ENCODE measurements around the gene BEST1. TPM values are rescaled to one million over a fixed set of nuclear protein-coding genes. Genes with fewer than 3 reads are reported as not detected.
"Not testable (repeated sequence)": the region's sequence is repeated elsewhere in the genome, so short reads cannot be mapped to it uniquely, and the experiment has no call there.

Gene BEST1
- total RNA-seq, 4 donors from 2014 or later = 0.67 to 3.3 (median 1.9) TPM

GRCh38 chr11:61963282-61964057, 13.3 kb downstream of the BEST1 start:
- no peak overlapping the region for H3K4me3 ChIP-seq (replicated peaks in 1 of 3)
- intact Hi-C loops (cut with DNase I) = no loop called here
- TF ChIP-seq POLR2A (IDR thresholded peaks at IDR 0.05) (no peak), CTCF (IDR thresholded peaks at IDR 0.05) (no peak)
- no peaks in the 10 kb centered on the region for H3K9me3 ChIP-seq
- peak overlapping the region; percentile 25 to 93 (median 26) for H3K27ac ChIP-seq
- H3K36me3 ChIP-seq = peaks cover 23 to 25% of the 10 kb centered on the region in 2 donors
- 62 to 71% methylated on average over 10 of the region's 10 CpGs for WGBS, 2 donors
- peaks cover 21 to 34% of the 10 kb centered on the region in 2 donors for H3K4me1 ChIP-seq
- no peak for DNase-seq
- H3K27me3 ChIP-seq = no peaks in the 10 kb centered on the region

- TF ChIP-seq CTCF (IDR thresholded peaks at IDR 0.05) (no peak), POLR2A (IDR thresholded peaks at IDR 0.05) (no peak)
- no peaks in the 10 kb centered on the region for H3K27me3 ChIP-seq
- H3K9me3 ChIP-seq = no peaks in the 10 kb centered on the region
- H3K4me3 ChIP-seq (replicated peaks in 1 of 3) = no peak overlapping the region
- intact Hi-C loops (cut with DNase I) = no loop called here
- H3K36me3 ChIP-seq = peaks cover 23 to 25% of the 10 kb centered on the region in 2 donors
- H3K27ac ChIP-seq = peak overlapping the region in 2 of 3 donors; percentile 93 to 99
- DNase-seq = no peak
- WGBS, 2 donors = 84 to 87% methylated on average over 4 of the region's 4 CpGs
- H3K4me1 ChIP-seq = peaks cover 28 to 41% of the 10 kb centered on the region in 2 donors
These were observed 14.0 kb downstream of the BEST1 start for GRCh38 chr11:61964058-61964665.

GRCh38 chr11:61964666-61965271, 14.6 kb downstream of the BEST1 start:
- Histone ChIP-seq H3K27ac (peak overlapping the region; percentile 7 to 99 (median 93)), H3K36me3 (peaks cover 23 to 25% of the 10 kb centered on the region in 2 donors), H3K4me1 (peaks cover 34 to 47% of the 10 kb centered on the region in 2 donors), H3K4me3 (replicated peaks in 1 of 3) (peak overlapping the region in 2 of 3 donors; percentile 18 to 88)
- intact Hi-C loops (cut with DNase I); H3K9me3 ChIP-seq; H3K27me3 ChIP-seq; DNase-seq: not testable (repeated sequence)
- 77 to 86% methylated on average over 9 of the region's 9 CpGs for WGBS, 2 donors

- intact Hi-C loops (cut with DNase I) = no loop called here
- H3K4me3 ChIP-seq (replicated peaks in 1 of 3) = peak overlapping the region; percentile 87 to 98 (median 88)
- WGBS, 2 donors = 0 to 1% methylated on average over 11 to 13 of the region's 13 CpGs
- TF ChIP-seq CTCF (IDR thresholded peaks at IDR 0.05) (no peak), POLR2A (IDR thresholded peaks at IDR 0.05) (no peak)
- H3K27me3 ChIP-seq = no peaks in the 10 kb centered on the region
- H3K4me1 ChIP-seq = peaks cover 51 to 66% of the 10 kb centered on the region in 2 donors
- H3K36me3 ChIP-seq = peaks cover 23 to 25% of the 10 kb centered on the region in 2 donors
- peak overlapping the region; percentile 93 to 99 (median 98) for H3K27ac ChIP-seq
- no peak for DNase-seq
- no peaks in the 10 kb centered on the region for H3K9me3 ChIP-seq
These were observed 16.6 kb downstream of the BEST1 start for GRCh38 chr11:61966734-61967115.

GRCh38 chr11:61967116-61967923, 17.2 kb downstream of the BEST1 start, which contains the start of gene FTH1:
TSS of gene FTH1 (minus strand) at chr11:61967634. CDS start at chr11:61967425, 209 bp downstream.
- intact Hi-C loops (cut with DNase I) = no loop called here
- DNase-seq = peak; percentile 91 to 92
- Histone ChIP-seq H3K4me3 (replicated peaks in 1 of 3) (peak within 1 kb of the TSS; percentile 87 to 98 (median 88)), H3K36me3 (peaks cover 23 to 25% of the 10 kb centered on the region in 2 donors), H3K9me3 (no peaks in the 10 kb centered on the region), H3K4me1 (peaks cover 55 to 68% of the 10 kb centered on the region in 2 donors), H3K27ac (peak within 1 kb of the TSS; percentile 93 to 99 (median 98)), H3K27me3 (no peaks in the 10 kb centered on the region)
- WGBS, 2 donors = 0% methylated on average over 5 to 7 of the region's 93 CpGs
- TF ChIP-seq POLR2A (IDR thresholded peaks at IDR 0.05) (peak; percentile 93 to 98), CTCF (IDR thresholded peaks at IDR 0.05) (no peak)
